HepG2 (cell line): ENCODE measurements around the gene SHC1. TPM values are rescaled to one million over a fixed set of nuclear protein-coding genes. Genes with fewer than 3 reads are reported as not detected.

ENCODE experiments used
- AHR ChIP-seq: IDR thresholded peaks from 2 replicates; pipeline ENCODE4 v1.6.1; 2018; ENCODE audit warnings: missing genetic modification reagents, missing compliant biosample characterization
- ERF ChIP-seq: IDR thresholded peaks from 2 replicates; pipeline ENCODE4 v1.6.1; 2018; ENCODE audit warnings: missing biosample characterization, missing genetic modification reagents
- FOXK2 ChIP-seq: fragments of 450-650 bp; IDR thresholded peaks from 2 replicates; pipeline ENCODE4 v1.6.1; 2016
- IKZF4 ChIP-seq: sonication (generic); formaldehyde crosslinking; IDR thresholded peaks from 2 replicates; pipeline ENCODE4 v1.5.1; 2020; ENCODE audit warnings: borderline replicate concordance, mild to moderate bottlenecking, low read depth, missing genetic modification reagents; ENCODE audit errors: not compliant biosample characterization
- KAT7 ChIP-seq: IDR thresholded peaks from 2 replicates; pipeline ENCODE4 v1.6.1; 2018; ENCODE audit warnings: borderline replicate concordance, missing compliant biosample characterization
- KLF13 ChIP-seq: sonication (generic); formaldehyde crosslinking; IDR thresholded peaks from 2 replicates; pipeline ENCODE4 v1.4.0; 2020; ENCODE audit warnings: mild to moderate bottlenecking, missing genetic modification reagents
- MAFF ChIP-seq: IDR thresholded peaks from 2 replicates; pipeline ENCODE4 v1.6.1; 2011; ENCODE audit warnings: low read depth, low read length, improper control_type of control experiment
- MED13 ChIP-seq: sonication (generic); formaldehyde crosslinking; IDR thresholded peaks from 2 replicates; pipeline ENCODE4 v1.5.0; 2020; ENCODE audit warnings: missing genetic modification reagents
- MIXL1 ChIP-seq: IDR thresholded peaks from 2 replicates; pipeline ENCODE4 v1.6.1; 2016
- NAIF1 ChIP-seq: sonication (generic); formaldehyde crosslinking; IDR thresholded peaks from 2 replicates; pipeline ENCODE4 v1.5.0; 2020; ENCODE audit warnings: mild to moderate bottlenecking, missing genetic modification reagents, borderline replicate concordance
- PAX8 ChIP-seq: sonication (generic); formaldehyde crosslinking; IDR thresholded peaks from 2 replicates; pipeline ENCODE4 v1.8.0; 2022; ENCODE audit warnings: mild to moderate bottlenecking, missing genetic modification reagents, borderline replicate concordance
- PTBP1 ChIP-seq: fragments of 200-400 bp; formaldehyde crosslinking; IDR thresholded peaks from 2 replicates; pipeline ENCODE4 v1.6.1; 2018; ENCODE audit warnings: low read length, low read depth; ENCODE audit not compliant: poor library complexity, severe bottlenecking
- RXRA ChIP-seq: sonication (generic); formaldehyde crosslinking; IDR thresholded peaks from 2 replicates; pipeline ENCODE4 v1.5.1; 2020; ENCODE audit warnings: missing genetic modification reagents
- SIX4 ChIP-seq: sonication (generic); formaldehyde crosslinking; IDR thresholded peaks from 2 replicates; pipeline ENCODE4 v1.4.0; 2020; ENCODE audit warnings: missing genetic modification reagents
- ZKSCAN5 ChIP-seq: sonication (generic); formaldehyde crosslinking; IDR thresholded peaks from 2 replicates; pipeline ENCODE4 v1.5.1; 2020; ENCODE audit warnings: mild to moderate bottlenecking, missing genetic modification reagents
- ZNF331 ChIP-seq: sonication (generic); formaldehyde crosslinking; IDR thresholded peaks from 2 replicates; pipeline ENCODE4 v1.4.0; 2020; ENCODE audit warnings: missing genetic modification reagents
- ZNF33A ChIP-seq: sonication (generic); formaldehyde crosslinking; IDR thresholded peaks from 2 replicates; pipeline ENCODE4 v1.5.1; 2020; ENCODE audit warnings: missing genetic modification reagents, mild to moderate bottlenecking, moderate library complexity, borderline replicate concordance
- ZNF432 ChIP-seq: sonication (generic); formaldehyde crosslinking; IDR thresholded peaks from 2 replicates; pipeline ENCODE4 v1.5.0; 2020; ENCODE audit warnings: missing genetic modification reagents, mild to moderate bottlenecking, borderline replicate concordance
- ZSCAN22 ChIP-seq: sonication (generic); formaldehyde crosslinking; IDR thresholded peaks from 2 replicates; pipeline ENCODE4 v1.4.0; 2020; ENCODE audit warnings: mild to moderate bottlenecking, missing genetic modification reagents
- polyA plus RNA-seq, 8 experiments: library from polyadenylated mRNA; depleted of rRNA in 3 of 8; stranded (reverse) in 7 of 8; unstranded in 1 of 8; fragments of >200 nt; fragmentation: Illumina TruSeq in 4 of 8; extraction: Trizol in 4 of 8; gene quantifications; 2 replicates each; pipeline versions ENCODE4 v1.2.1 to v1.2.3, GENCODE V29; 2011 to 2016; ENCODE audit warnings: low read depth in 4 of 8, missing spikeins in 1 of 8, mixed read lengths in 1 of 8; ENCODE audit not compliant: insufficient read depth in 1 of 8
- total RNA-seq, 5 experiments: library from RNA; depleted of rRNA; stranded (reverse); fragments of >200 nt; fragmentation: Illumina TruSeq; extraction: Trizol; gene quantifications; 2 replicates each; pipeline ENCODE4 v1.2.3, GENCODE V29; 2016; ENCODE audit warnings: low read depth in 1 of 5
- TF ChIP-seq, protein P1 (sequence below): sonication (generic); formaldehyde crosslinking; IDR thresholded peaks from 2 replicates; pipeline ENCODE4 v1.5.0; 2020; ENCODE audit warnings: missing genetic modification reagents, mild to moderate bottlenecking, borderline replicate concordance
- TF ChIP-seq, protein P2 (sequence below): sonication (generic); formaldehyde crosslinking; IDR thresholded peaks from 2 replicates; pipeline ENCODE4 v1.5.0; 2020; ENCODE audit warnings: missing genetic modification reagents
- TF ChIP-seq, protein P3 (sequence below), 2 experiments: sonication (generic) in 1 of 2; formaldehyde crosslinking in 1 of 2; IDR thresholded peaks; 2 replicates each; pipeline versions ENCODE4 v1.4.0 to v1.6.1; 2018 to 2020; ENCODE audit warnings: missing genetic modification reagents in 2 of 2, borderline replicate concordance in 1 of 2, low read depth in 1 of 2, mild to moderate bottlenecking in 1 of 2, missing biosample characterization in 1 of 2
- TF ChIP-seq, protein P4 (sequence below): IDR thresholded peaks from 2 replicates; pipeline ENCODE4 v1.6.1; 2016; ENCODE audit warnings: mild to moderate bottlenecking
- TF ChIP-seq, protein P5 (sequence below): sonication (generic); formaldehyde crosslinking; IDR thresholded peaks from 2 replicates; pipeline ENCODE4 v1.4.0; 2020; ENCODE audit warnings: missing genetic modification reagents

Gene SHC1
- total and polyA plus RNA-seq, 2 of the 13 experiments (the other 11 are each of a cell fraction or from before 2014, with no cell fraction given), result 52.0 to 137 TPM

DNA sequence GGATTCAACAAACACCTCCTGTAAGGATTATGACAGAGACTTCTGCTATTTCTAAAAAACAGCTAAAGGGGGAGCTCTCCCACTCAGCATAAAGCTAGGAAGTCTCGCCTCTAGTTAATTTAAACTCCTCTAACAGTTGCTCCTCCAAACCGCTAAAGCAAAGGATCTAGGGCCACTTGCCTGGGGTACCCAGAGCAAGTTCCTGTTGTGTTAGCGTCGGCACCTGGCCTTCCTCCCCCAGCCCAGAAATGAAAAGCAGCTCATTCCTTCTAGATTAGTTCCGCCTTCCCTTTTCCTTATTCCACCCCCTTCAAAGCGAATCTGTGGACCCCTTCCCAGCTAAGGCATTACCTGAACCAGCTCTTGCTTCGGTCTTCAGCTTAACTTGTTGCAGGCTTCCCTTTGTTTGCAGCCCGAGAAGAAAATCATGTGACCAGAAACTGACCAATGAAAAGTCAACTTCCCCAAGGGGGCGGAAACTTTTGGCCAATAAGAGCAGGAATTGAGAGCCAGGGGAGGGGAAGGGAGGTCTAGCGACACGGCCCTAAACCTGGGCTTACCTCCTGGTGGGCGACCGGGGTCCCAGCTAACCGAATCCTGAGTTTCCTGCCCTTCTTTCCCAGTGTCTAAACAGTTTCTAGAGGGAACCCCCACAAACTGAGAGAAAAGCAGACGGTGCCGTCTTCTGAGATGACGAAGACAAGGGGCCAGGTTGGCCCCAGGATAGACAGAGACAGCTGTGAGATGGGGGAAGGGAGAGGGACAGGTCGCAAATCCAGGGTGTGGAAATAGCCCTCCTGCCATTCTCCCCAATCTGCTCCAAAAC is 14.6 kb downstream of the SHC1 start, which contains the start of gene PBXIP1 (continued):
- TF ChIP-seq, protein P1, sequence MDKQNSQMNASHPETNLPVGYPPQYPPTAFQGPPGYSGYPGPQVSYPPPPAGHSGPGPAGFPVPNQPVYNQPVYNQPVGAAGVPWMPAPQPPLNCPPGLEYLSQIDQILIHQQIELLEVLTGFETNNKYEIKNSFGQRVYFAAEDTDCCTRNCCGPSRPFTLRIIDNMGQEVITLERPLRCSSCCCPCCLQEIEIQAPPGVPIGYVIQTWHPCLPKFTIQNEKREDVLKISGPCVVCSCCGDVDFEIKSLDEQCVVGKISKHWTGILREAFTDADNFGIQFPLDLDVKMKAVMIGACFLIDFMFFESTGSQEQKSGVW (CRISPR knock-in tag), result no peak
- TF ChIP-seq, protein P2, sequence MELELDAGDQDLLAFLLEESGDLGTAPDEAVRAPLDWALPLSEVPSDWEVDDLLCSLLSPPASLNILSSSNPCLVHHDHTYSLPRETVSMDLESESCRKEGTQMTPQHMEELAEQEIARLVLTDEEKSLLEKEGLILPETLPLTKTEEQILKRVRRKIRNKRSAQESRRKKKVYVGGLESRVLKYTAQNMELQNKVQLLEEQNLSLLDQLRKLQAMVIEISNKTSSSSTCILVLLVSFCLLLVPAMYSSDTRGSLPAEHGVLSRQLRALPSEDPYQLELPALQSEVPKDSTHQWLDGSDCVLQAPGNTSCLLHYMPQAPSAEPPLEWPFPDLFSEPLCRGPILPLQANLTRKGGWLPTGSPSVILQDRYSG (CRISPR knock-in tag), result no peak
- TF ChIP-seq RXRA (CRISPR knock-in tag) (no peak), ERF (CRISPR knock-in tag) (0 out of 2 replicates have a peak, but pooled peaks have one; percentile 17), AHR (CRISPR knock-in tag) (no peak), KAT7 (no peak), PAX8 (CRISPR knock-in tag) (no peak), MAFF (no peak), KLF13 (CRISPR knock-in tag) (no peak), ZNF432 (CRISPR knock-in tag) (no peak), FOXK2 (no peak), NAIF1 (CRISPR knock-in tag) (no peak), PTBP1 (no peak), ZKSCAN5 (CRISPR knock-in tag) (no peak), ZNF331 (CRISPR knock-in tag) (no peak), SIX4 (no peak), ZSCAN22 (no peak), MED13 (no peak), IKZF4 (CRISPR knock-in tag) (no peak), ZNF33A (CRISPR knock-in tag) (no peak), MIXL1 (CRISPR knock-in tag) (no peak)
- TF ChIP-seq, protein P3, sequence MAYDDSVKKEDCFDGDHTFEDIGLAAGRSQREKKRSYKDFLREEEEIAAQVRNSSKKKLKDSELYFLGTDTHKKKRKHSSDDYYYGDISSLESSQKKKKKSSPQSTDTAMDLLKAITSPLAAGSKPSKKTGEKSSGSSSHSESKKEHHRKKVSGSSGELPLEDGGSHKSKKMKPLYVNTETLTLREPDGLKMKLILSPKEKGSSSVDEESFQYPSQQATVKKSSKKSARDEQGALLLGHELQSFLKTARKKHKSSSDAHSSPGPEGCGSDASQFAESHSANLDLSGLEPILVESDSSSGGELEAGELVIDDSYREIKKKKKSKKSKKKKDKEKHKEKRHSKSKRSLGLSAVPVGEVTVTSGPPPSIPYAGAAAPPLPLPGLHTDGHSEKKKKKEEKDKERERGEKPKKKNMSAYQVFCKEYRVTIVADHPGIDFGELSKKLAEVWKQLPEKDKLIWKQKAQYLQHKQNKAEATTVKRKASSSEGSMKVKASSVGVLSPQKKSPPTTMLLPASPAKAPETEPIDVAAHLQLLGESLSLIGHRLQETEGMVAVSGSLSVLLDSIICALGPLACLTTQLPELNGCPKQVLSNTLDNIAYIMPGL (CRISPR knock-in tag; IDR thresholded peaks at IDR 0.05; ENCODE audit: borderline replicate concordance in 1 of 2, low read depth in 1 of 2), result 0 out of 4 replicates have a peak, but pooled peaks of 1 of the 2 experiments have one; percentile 29
- TF ChIP-seq, protein P4, sequence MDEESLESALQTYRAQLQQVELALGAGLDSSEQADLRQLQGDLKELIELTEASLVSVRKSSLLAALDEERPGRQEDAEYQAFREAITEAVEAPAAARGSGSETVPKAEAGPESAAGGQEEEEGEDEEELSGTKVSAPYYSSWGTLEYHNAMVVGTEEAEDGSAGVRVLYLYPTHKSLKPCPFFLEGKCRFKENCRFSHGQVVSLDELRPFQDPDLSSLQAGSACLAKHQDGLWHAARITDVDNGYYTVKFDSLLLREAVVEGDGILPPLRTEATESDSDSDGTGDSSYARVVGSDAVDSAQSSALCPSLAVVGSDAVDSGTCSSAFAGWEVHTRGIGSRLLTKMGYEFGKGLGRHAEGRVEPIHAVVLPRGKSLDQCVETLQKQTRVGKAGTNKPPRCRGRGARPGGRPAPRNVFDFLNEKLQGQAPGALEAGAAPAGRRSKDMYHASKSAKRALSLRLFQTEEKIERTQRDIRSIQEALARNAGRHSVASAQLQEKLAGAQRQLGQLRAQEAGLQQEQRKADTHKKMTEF (CRISPR knock-in tag), result no peak
- TF ChIP-seq, protein P5, sequence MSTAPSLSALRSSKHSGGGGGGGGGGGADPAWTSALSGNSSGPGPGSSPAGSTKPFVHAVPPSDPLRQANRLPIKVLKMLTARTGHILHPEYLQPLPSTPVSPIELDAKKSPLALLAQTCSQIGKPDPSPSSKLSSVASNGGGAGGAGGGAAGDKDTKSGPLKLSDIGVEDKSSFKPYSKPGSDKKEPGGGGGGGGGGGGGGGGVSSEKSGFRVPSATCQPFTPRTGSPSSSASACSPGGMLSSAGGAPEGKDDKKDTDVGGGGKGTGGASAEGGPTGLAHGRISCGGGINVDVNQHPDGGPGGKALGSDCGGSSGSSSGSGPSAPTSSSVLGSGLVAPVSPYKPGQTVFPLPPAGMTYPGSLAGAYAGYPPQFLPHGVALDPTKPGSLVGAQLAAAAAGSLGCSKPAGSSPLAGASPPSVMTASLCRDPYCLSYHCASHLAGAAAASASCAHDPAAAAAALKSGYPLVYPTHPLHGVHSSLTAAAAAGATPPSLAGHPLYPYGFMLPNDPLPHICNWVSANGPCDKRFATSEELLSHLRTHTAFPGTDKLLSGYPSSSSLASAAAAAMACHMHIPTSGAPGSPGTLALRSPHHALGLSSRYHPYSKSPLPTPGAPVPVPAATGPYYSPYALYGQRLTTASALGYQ, result no peak
